Heart left ventricle (tissue), 13 donors: ENCODE data around the gene RRAS2.

ENCODE experiments used
- CTCF ChIP-seq, 12 donors: fragments of 200-600 bp; sonication (generic) in 4 of 12; IDR thresholded peaks; one replicate each; pipeline versions ENCODE4 v1.5.0 to v1.8.0; 2018 to 2022; ENCODE audit warnings: antibody characterized with exemption in 12 of 12, mild to moderate bottlenecking in 5 of 12
- POLR2A ChIP-seq, 2 donors: fragments of 450-650 bp; IDR thresholded peaks; one replicate each; pipeline ENCODE4 v1.6.1; 2017; ENCODE audit warnings: antibody characterized with exemption in 2 of 2, mild to moderate bottlenecking in 2 of 2, moderate library complexity in 2 of 2
- donor health status: ischemic (EF 13 %, LVEDD 7.1; RV severe dilation, severe dysfunction).
- donor health status: DM: no; HTN: yes; CAD: no.
- donor health status: DM: no; HTN: no; CAD: no.
- donor health status: ischemic (EF 25% LVEDD 6.9; RV normal size, moderate dysfunction).
- donor health status: ischemic (EF 25% LVEDD 5.7; RV mildly dilated, moderate dysfunction).
- donor health status: ischemic (EF 35%, LVEDD 5.7; RV mildly dilated, moderate dysfunction).
- donor health status: nonischemic (EF 11% LVEDD 7.7; RV severe dilation, severe dysfunction).
- donor health status: DM: yes; HTN: yes; CAD: no.
- donor health status: PGD.
- donor health status: ischemic (EF 29% LVEDD 5.4; RV normal size, mild dysfunction).
- donor health status: nonischemic (EF 23%, LVEDD 6.1; RV moderate dilation, normal function).

- no peak for TF ChIP-seq CTCF (IDR thresholded peaks at IDR 0.05)
- no peak for TF ChIP-seq POLR2A (IDR thresholded peaks at IDR 0.05)
Observed at GRCh38 chr11:14381968-14382367, 23.0 kb upstream of the RRAS2 start.
